Stimulated activated CD8-positive, alpha-beta memory T cell treated with anti-CD3 and anti-CD28 coated beads, Interleukin-15, amount 100 ng/mL, for 1 hour (primary cell): ENCODE measurements around the gene SPSB2.
A peak's percentile ranks its signal among the peaks of the same experiment; 100 is the strongest.

ENCODE experiments used
- DNase-seq: peaks from one replicate; pipeline ENCODE4 v3.0.0-alpha.2; 2020; ENCODE audit warnings: low read depth

Gene SPSB2

GRCh38 chr12:6851153-6851920 is 21.8 kb downstream of the SPSB2 start, which contains the start of gene CDCA3:
CDCA3 (minus strand) TSS chr12:6851286; CDS start chr12:6850952, 334 bp downstream.
- DNase-seq, result peak; percentile 82

GRCh38 chr12:6850796-6851152 is 22.3 kb downstream of the SPSB2 start:
- DNase-seq, result no peak

GRCh38 chr12:6849976-6850560 is 23.0 kb downstream of the SPSB2 start:
- DNase-seq, result no peak

- no peak for DNase-seq
Observed at GRCh38 chr12:6849427-6849826, 23.7 kb downstream of the SPSB2 start.

DNA sequence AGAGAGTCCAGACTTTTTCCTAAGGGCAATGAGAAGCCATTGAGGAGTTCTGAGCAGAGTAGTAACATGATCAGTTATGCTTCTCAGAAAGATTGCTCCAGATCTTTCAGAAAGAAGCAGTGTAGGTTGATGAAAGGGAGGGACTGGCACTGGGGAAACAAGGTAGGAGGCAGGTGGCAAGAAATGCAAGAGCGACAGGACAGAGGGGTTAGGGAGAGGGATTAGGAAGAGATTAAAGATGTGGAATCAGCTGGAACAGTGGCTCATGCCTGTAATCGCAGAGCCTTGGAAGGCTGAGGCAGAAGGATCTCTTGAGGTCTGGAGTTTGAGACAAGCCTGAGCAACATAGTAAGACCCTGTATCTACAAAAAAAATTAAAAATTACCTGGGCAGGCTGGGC is 25.4 kb downstream of the SPSB2 start:
- DNase-seq, result no peak

DNA sequence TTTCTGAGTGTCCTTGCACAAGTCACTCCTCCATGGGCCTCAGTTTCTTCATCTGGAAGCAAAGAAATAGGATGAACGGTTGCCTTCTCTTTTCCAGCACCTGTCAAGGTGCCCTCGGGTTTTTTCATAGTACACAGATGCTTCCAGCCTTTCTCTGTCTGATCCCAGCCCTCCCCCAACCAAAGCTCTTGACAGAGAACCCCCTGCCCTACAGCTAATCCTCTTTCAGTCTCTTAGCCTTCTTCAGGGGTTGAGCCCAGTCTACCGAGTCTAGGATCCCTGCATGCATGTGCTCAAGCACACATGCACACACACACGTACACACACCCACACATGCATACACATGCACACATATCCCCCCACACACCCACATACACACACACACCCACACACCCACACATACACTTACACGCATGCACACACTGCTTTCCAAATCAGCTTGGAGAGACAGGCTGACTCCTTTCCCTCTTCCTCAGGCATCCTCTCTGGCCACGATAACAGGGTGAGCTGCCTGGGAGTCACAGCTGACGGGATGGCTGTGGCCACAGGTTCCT is 26.7 kb downstream of the SPSB2 start:
- no peak for DNase-seq

GRCh38 chr12:6845395-6845794 is 27.7 kb downstream of the SPSB2 start:
- DNase-seq, result no peak

GRCh38 chr12:6843118-6843902 is 29.8 kb downstream of the SPSB2 start:
- DNase-seq, result no peak

GRCh38 chr12:6842075-6842474 is 31.0 kb downstream of the SPSB2 start:
- no peak for DNase-seq

DNA sequence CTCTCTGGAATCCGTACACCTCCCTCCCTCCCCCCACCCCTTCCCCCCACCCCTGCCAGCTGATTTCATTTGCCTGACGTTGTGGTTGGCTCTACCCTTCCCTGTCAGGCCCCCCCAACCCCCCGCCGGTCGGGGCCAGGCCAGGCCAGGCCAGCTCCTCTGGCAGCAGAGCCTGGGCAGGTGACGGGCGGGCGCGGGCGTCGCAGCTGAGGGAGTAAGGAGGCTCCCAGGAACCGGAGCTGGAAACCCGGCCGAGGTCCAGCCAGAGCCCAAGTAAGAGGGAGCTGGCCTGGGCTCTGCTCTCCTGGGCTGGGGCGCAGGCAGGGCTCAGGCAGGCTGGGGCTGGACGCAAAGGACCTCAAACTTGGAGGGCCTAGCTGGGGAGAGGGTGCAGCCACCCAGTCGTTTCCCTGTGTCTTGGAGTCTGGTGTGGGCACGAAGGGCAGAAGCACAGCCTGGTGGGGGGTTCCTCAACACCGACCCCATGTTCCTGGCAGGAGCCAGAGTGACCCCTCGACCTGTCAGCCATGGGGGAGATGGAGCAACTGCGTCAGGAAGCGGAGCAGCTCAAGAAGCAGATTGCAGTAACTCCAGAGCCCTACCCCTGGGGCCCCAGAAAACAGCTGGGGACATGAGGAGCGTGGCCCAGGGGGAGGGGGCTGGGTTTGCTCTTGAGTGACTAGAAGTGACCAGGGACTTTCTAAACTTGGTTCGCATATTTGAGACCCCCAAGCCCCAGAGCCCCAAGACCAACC is 32.2 kb downstream of the SPSB2 start, which contains the start of gene GNB3:
Gene GNB3, plus strand, starts transcription at position 165 of the 755 bp plus-strand sequence. Its CDS starts 363 bp downstream, at position 528.
- DNase-seq, result no peak

DNA sequence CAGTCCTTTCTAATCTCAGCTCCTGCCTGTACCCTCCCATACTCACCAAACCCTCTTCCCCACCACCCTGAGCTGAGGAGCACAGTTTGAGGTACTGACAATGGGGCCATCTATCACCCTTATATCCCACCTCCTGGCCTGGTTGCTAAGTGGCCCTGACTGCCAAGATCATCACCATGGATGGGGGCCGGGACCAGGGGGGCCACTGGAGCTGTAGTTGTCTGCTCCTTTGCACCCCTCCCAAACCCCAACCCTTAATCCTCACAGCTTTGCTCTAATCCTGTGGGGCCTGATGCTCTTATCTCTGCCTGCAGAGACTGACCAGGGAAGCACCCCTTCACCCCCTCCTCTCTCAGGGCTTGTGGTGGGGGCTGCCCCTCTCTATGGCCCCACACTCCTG is 32.8 kb downstream of the SPSB2 start:
- no peak for DNase-seq

- no peak for DNase-seq
Observed at GRCh38 chr12:6839482-6840201, 33.5 kb downstream of the SPSB2 start.

DNA sequence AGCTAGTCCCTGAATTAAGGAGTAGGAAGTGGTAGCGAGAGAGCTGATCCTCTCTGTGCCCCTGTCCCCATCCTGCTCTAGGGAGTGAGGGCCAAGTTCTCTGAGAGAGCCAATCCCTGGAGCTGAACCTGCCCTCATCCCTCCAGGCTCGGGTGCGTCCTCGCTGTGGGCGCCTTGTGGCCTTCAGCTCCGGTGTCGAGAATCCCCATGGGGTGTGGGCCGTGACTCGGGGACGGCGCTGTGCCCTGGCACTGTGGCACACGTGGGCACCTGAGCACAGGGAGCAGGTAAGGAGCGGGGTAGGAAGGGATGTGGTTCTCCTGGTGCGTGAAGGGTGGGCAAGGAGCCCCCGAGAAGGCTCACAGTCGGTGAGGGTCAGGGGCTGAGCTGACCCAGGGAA is 34.2 kb downstream of the SPSB2 start:
- DNase-seq, result no peak

- no peak for DNase-seq
Observed at GRCh38 chr12:6837370-6838060, 35.6 kb downstream of the SPSB2 start.

- DNase-seq, result no peak
Observed at GRCh38 chr12:6836851-6837250, 36.3 kb downstream of the SPSB2 start.

- DNase-seq, result no peak
Observed at GRCh38 chr12:6834873-6835272, 38.2 kb downstream of the SPSB2 start.

DNA sequence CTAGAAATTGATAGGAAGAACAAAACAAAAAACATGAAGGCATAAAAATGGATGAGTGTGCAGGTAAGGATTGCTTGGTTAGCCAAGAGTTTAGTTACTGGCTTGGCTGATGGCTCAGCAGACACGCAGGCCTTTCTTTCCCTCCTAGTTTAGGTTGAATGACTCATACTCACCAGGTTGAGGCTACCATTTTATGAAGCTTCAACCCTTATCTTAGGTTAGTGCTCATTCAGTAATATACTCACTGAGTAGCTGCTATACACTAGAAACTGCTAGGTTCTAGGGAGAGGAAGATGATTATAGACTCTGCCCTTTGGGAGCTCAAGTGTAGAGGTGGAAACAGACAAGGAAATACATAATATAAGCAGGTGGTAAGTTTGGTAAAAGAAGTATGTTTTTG is 38.8 kb downstream of the SPSB2 start:
- DNase-seq, result no peak

GRCh38 chr12:6833189-6833890 is 39.8 kb downstream of the SPSB2 start:
- DNase-seq, result no peak

GRCh38 chr12:6832125-6832524 is 41.0 kb downstream of the SPSB2 start:
- no peak for DNase-seq

GRCh38 chr12:6831450-6831995 is 41.6 kb downstream of the SPSB2 start:
- DNase-seq, result no peak
